NCI-H2227 treated with DMSO at 0.1 percent for 48 hours (cell line): ENCODE measurements around the gene APMAP.

ENCODE experiments used
- DNase-seq: peaks from one replicate; lab custom pipeline; 2025; lab: John Stamatoyannopoulos, UW

The APMAP gene

DNA sequence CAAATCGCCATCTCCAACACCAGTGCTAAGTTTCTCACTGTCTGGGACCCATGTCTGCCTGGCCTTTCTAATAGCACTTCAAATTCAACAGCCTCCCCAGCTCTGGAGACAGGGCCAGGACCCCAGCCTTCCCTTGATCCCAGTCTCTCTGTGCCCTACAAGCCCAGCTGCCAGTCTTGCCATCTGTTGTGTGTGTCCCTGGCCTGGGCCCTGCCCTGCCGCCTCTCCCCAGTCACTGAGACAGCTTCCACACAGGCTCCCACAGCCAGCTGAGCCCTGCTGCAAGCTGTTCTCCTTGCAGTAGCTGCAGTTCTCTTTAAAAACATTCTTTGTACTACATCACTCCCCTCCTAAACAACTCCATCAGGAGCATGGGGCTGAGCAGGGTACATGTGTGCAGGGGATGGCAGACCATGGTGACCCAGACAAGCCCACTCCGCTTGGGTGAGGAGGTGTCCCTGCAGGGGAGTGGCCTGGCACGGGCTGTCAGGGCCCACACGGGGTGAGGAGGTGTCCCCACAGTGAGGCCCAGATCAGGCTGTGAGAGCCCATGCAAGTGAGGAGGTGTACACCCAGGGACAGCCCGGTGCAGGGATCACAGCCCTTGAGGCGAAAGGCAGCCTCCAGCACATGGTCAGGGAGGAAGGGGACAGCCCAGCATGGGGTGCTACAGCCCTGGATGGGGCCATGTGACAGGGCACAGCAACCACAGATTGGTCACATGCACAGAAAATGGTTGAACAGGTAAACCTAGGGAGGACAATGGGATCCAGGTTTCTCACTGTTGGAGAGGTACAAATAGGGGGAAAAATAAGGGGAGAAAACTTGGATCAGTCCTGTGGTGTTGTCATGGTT is 27.3 kb downstream of the APMAP start:
- DNase-seq, result no peak

DNA sequence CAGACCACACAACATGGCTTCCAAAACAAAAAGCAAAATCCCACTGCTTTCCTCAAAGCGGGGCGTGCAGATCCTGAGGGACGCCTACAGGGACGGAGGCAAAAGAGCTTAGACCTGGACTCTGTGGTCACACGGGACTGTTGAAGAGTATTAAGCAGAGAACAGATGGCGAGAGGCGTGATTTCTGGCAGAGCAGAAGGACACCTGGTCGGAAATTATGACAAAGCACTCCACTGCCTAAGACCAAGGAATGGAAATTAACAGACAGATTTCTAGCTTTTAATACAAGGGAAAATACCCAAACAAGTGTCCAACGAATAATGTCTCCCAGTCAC is 28.1 kb downstream of the APMAP start:
- DNase-seq, result no peak

DNA sequence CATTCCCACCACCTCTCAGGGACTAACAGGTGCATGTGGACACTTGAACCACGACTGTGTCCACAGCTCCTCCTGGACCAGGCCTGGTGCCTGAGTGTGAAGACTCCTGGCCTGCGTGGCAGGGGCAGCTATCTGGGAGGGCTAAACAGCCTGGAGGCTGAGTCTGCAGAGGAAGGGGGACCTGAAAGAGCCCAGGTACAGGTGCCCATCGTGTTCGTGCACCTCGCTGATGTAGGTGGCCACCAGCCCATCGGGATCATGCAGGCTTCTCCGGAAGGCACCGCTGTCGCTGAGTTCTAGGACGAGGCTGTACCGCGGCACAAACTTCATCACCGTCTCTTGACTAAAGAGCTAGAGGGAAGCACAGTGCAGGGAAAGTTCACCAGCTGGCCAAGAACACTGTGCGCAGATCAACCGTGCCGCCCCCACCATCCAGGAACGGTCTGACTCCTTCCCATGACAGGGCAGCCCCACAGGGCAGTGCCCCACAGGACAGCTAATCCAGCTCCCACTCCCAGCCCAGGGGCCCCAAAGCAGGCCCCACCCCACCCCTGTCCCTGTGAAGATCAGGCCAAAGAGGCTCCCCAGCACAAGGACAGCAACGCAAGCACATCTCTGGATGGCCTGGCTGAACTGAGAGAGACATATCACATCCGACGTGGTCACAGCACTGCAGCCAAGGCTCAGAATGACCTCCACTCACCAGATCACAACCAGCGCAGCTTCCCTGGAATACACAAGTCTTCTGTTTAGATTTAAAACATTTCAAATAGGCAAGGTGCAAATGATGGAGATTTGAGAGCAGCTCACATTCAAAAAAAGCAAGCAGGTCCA is 28.7 kb downstream of the APMAP start:
- DNase-seq, result no peak

DNA sequence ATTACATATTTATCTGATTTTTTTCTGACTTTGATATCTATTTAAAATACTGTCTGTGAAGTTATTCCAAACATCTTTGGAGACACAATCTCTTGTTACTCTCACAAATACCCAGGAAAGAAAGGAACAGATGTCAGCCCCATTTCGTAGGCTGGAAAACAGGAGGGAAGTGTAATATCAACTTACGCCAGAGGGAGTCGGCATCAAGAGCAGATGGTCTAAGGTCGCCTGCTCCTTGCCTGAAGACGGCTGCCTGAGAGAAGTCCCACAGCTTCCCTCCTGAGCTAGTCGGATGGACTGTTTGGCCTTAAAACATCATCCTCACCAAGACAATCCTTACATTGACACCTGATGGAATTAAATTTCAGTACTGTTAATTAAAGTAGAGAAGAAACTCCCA is 30.0 kb downstream of the APMAP start:
- no peak for DNase-seq

DNA sequence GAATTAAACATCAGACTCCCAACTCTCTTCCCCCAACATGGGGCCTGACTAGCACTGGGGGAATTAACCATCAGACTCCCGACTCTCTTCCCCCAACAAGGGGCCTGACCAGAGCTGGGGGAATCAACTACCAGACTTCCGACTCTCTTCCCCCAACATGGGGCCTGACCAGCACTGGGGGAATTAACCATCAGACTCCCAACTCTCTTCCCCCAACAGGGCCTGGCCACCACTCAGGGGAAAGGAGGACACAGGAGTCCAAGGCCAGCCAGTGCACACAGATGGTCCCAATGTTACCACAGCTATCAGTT is 30.4 kb downstream of the APMAP start:
- DNase-seq, result no peak

DNA sequence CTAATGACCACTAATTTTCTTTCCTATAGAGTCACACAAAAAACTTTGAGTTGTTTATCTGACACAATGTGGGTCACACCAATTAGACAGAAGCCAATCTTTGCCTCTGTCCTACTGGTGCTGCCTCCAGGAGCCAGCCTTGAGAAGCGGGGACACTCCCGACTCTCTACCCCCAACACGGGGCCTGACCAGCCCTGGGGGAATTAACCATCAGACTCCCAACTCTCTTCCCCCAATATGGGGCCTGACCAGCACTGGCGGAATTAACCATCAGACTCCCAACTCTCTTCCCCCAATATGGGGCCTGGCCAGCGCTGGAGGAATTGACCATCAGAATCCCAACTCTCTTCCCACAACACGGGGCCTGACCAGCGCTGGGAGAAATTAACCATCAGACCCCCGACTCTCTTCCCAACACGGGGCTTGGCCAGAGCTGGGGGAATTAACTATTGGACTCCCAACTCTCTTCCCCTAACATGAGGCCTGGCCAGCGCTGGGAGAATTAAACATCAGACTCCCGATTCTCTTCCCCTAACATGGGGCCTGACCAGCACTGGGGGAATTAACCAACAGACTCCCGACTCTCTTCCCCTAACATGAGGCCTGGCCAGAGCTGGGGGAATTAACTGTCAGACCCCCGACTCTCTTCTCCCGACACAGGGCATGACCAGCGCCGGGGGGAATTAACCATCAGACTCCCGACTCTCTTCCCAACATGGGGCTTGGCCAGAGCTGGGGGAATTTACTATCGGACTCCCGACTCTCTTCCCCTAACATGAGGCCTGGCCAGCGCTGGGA is 31.0 kb downstream of the APMAP start:
- no peak for DNase-seq

DNA sequence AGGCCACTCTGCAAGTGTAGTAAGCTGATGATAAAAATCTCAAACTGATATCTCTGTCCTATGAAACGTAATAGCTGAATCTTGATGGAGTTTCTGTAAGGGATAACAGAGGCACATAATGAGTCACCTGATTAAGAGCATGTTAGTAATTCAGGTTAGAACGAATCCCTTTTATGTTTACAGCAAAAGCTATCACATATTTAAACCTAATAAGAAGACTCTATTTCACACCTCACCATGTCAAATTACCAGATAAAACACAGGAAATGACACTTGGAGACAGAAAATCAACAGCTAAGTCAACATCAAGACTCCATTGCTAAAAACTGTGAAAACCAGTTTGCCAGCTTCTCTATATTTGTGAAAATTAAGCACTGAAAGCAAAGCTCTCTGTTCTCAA is 31.7 kb downstream of the APMAP start:
- no peak for DNase-seq

DNA sequence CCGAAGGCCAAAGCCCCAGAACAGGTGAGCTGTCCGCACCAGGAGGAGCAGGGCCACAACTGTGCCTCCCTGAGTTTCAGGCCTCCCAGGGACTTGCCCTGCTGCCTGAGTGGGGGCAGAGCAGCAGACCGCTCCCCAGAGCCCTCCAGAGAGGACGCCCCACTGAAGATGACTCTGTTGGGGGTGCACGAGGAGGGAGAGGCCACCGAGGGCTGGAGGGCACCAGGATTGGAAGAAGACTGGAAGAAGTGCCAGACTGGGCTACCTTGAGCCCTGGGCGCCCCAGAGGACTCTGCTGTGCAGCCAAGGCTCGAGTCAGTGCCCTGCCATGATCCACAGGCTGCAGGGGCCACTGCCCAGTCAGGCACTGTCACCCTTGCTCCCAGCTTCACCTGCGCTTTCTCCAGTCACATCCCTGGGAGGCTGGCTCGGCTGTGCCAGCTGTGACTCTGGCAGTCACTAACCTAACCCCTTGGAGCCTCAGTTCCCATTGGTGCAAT is 32.2 kb downstream of the APMAP start:
- DNase-seq, result no peak

DNA sequence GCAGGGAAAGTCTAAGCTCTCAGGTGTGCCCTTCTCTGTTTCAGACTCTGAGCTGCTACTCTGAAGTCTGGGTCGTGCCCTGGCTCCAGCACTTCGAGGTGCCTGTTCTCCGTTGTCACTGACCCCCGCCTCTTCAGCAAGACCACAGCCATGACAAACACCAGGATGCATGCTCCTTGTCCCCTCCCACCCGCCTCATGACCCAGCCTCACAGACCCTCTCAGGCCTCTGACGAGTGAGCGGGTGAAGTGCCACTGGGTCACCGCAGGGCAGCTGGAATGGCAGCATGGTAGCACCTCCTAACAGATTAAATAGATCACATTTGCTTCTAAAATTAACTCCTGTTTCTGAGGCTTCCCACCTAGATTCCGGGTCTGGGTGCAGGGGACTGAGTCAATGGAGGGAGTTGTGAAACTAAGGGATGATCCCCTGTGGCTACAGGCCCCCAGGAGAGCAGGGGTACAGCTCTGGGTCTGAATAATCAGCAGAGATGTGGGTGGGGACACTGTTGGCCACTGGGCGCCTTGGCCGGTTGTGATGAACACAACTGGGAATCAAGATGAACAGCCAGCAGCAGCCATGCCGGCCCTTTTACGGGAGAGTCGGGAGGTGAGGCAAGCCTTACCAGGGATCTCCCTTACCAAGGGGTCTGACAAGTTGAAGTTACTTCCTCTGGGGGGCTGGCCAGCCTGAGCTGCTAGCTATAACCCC is 32.8 kb downstream of the APMAP start:
- DNase-seq, result no peak

DNA sequence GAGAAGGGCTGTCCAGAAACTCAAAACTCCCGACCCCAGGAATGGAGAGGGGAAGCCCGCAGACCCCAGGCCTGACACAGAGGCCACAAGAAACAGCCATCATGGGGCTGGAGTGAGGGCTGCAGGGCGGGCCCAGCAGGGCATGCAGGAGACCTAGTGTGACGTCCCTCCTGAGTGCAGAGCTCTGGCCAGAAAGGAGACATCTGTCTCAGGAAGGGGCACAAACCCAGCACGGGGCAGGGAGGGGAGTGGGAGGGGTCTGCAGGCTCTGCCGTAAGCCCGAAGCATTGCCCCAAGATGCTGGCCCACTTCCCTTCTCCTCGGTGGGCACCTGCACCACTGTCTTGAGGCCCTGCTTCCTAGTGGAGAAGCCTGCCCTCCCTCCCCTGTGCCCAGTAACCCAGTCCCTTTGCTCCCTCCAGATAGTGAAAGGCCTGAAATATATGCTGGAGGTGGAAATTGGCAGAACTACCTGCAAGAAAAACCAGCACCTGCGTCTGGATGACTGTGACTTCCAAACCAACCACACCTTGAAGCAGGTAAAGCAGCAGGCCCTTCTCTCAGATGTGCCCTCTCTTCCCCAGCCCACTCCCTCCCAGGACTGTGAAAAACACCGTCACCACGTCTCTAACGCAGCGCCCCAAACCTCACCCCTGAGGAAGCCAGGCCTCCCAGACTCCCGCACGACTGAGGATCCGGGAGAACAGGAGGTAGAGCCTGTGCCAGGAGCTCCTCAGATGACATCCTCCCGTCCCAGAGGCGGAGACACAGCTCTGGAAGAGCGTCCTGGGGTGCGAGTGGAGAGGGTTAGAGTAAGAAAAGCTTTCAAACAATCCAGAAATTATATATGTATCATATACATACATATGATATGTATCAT is 33.8 kb downstream of the APMAP start:
- DNase-seq, result no peak

DNA sequence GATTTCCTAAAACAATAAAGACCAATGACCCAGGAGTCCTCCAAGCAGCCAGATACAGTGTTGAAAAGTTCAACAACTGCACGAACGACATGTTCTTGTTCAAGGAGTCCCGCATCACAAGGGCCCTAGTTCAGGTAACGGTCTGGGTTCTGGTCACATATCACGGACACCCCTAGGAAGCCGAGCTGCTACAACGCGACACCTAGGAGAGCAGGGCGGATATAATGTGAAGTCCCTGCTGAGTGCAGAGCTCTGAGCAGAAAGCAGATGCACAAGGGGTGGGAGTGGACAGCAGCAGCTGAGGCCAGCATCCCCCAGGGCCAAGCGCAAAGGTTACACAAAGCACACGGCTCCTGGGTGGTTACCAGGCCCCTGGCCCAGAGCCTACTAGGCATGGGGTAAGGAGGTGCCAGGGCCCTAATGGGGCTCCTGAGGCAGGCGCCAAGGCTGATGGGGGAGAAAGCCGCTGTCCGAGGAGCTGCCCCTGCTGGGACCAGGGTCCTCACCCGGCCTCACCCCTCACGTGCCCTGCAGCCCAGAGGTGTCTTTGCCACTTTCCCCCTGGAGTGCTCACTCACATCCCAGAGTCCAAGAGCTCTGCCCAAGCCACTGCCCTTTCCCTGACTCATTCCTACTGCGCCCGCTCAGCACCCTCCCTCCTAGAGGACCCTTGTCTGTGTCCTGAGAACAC is 35.1 kb downstream of the APMAP start:
- DNase-seq, result no peak

DNA sequence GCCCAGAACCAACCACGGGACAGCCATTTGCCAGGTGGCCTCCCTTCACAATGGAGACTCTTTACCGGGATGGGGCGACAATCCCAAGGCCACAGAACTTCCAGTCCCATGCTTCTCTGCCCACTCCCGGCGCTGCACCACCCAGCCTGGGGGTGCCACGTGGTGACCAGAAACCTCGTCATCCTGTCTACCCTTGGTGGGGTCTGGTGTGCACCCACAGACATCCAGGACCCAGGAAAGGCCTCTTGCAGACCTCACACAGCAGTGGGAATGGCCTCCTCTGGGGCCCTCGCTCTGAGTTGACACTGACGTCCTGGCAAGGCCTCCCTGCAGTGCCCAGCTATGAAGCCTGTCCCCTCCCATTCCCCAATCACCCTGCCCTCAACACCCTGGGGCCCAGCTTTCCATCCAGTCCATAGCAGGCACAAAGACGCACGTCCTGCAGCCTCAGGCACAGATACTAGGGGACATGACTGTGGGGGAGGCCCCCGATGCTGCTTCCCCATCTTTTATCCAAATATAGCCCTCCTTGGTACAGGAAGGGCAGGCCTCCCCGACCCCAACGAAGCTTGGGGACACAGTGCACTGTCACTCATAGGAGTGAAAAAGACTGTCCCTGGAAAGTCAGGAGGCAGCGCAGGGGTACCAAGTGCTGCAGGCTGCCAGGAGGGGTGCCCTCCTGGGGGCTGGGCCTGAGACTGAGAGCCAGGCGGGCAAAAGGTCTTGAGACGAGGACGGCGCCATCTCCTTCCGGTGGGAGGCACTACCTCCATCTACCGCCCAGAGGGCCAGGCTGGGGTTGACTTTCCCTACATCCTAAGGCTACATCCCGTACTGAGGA is 36.3 kb downstream of the APMAP start:
- no peak for DNase-seq

DNA sequence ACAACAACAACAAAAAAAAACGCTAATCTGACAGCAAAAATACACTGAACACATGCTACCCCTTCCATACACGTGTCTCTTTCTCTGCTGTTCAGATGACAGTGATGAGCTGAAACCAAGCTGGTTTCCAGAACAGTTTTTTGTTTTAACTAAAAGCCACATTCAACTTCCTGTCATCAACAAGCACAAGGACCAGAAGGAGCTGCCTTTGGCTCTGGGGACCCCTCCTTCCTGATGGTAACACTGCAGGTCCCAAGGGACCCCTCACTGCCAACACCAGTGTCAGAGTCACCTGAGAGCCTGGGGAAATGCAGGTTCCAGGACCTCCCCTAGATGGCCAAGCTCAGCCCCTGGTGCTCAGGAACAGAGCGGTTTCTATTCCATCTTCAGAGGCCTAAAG is 37.5 kb downstream of the APMAP start:
- no peak for DNase-seq

DNA sequence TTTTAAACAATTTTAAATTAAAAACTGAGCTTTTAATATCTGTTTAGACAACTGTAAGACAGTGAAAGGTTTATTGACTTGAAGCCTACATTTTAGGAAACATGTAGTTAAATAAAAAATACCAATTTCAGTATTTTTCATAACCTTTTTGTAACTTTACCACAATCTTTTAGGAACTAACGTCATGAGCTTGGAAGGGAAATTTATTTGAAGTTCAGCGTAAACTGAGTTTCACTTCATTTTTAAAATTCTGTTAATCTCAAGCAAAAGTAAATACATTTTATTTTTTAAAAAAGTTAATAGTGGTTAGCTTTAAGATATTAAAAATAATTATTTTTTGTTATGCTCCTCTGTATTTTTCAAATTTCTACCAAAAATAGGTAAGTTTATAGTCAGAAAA is 38.0 kb downstream of the APMAP start:
- no peak for DNase-seq

DNA sequence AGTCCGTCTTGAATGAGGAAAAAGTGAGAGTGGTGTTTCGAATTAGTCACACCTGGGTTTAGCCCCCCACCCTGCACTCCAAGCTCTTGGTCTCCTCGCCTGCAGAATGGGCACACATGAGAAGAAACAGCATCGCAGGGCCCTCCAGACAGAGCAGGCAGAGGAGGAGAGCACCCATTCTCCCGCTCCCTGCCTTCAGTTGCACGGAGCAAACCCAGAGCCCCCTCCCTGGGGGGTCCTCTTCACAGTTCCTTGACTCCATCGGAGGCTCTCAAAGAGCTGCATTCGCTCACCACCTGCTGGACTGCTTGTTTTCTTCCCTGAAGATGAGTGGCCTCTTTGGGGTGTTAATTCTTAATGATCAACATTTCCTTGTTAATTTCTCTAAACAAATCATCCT is 38.4 kb downstream of the APMAP start:
- no peak for DNase-seq

DNA sequence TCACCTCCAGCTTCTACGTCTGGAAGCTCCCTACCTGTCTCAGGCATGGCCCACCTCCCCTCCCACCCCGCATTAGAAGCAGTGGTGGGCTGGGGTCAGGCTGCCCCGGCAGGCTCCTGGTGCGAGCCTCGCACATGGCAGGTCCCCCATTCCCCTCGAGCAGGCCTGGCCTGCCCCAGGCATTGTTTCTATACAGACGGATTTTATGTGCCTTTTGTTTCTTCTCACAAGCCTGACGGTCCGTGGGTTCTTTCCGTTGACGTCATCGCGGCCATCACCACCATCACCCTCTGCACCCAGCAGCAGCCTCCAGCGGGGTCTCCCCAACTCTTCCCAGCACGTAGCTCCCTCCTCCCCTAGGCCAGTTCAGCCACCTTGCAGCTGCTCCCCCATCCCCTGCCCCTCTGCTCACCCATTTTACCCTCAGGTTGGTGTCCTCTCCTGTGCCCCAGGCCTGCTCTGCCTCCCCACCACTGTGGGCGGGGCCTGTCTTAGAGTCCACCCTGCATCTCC is 38.9 kb downstream of the APMAP start:
- DNase-seq, result no peak

DNA sequence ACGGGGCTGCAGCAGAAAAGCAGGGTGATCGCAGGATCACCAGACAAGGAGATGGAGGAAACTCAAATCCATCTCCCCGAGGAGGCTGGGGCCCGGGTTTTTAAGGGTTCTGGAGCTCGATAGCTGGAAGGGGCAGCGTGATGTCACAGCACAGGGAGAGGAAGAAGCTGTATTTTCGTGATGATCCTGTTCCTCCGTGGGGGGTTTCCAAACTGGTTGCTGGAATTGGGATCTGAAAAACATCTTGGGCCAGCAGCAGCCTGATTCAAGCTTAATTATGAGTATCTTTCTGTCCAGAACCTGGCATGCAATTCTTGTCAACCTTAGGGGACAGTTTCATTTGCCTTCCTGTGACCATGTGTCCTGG is 39.4 kb downstream of the APMAP start:
- DNase-seq, result no peak

DNA sequence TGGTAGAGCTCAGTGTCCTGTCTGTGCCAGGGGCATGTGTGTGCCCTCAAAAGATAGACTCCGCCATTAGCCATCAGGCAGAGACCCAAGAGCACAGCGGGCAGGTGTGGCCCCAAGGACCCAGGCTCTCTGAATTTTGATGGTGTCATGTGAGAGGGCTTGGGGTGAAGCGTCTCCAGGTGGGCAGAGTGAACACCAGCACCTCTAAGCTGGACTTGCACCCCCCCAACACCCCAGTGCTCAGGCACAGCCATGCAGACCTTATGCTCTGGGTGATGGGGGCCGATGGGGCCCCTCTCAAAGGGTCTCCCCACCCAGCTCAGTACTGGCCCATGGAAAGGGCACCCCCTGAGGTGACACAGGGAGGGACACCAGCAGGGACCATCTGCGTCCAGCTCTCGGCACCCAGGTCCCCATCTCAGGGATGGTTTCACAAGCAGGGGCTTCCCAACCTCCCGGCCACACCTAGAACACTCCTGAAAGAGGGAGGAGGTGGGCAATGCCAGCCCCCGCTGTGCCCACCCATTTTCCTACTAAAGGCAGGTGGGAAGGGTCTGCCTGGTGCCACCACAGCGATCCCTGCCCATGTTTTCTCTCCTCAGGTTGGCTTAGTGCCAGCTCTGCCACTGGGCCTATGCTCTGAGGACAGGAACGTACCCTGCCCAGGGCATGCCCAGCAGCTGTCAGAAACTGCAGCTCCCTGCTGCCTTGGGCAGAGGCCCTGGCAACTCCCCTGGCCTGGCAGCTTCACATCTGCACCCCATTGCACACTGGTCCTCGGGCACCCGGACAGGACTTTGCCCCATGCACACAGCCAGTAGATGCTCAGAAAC is 40.0 kb downstream of the APMAP start:
- no peak for DNase-seq
